HG03432 (cell line): ENCODE results near the gene TDRD10.

Experiments
- ATAC-seq: cut with Tn5 transposase; IDR thresholded peaks from one replicate; pipeline ENCODE4 v1.9.1; 2021; ENCODE audit warnings: mild to moderate bottlenecking, moderate library complexity; ENCODE audit not compliant: unreplicated experiment

The TDRD10 gene

DNA sequence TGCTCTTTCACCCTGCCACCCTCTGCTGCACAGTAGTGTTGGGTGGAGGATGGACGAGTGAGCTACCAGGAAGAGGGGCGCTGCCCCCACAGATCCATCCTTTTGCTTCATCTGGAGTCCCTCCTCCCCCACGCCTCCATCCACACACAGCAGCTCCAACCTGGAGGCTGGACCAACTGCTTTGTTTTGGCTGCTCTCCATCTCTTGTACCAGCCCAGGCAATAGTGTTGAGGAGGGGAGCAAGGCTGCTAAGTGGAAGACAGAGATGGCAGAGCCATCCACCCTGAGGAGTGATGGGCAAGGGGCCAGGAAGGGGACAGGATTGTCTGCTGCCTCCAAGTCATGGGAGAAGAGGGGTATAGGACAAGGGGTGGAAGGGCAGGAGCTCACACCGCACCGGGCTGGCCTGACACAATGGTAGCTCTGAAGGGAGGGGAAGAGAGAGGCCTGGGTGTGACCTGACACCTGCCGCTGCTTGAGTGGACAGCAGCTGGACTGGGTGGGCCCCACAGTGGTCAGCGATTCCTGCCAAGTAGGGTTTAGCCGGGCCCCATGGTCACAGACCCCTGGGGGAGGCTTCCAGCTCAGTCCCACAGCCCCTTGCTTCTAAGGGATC is 74.0 kb downstream of the TDRD10 start:
- ATAC-seq: no peak

DNA sequence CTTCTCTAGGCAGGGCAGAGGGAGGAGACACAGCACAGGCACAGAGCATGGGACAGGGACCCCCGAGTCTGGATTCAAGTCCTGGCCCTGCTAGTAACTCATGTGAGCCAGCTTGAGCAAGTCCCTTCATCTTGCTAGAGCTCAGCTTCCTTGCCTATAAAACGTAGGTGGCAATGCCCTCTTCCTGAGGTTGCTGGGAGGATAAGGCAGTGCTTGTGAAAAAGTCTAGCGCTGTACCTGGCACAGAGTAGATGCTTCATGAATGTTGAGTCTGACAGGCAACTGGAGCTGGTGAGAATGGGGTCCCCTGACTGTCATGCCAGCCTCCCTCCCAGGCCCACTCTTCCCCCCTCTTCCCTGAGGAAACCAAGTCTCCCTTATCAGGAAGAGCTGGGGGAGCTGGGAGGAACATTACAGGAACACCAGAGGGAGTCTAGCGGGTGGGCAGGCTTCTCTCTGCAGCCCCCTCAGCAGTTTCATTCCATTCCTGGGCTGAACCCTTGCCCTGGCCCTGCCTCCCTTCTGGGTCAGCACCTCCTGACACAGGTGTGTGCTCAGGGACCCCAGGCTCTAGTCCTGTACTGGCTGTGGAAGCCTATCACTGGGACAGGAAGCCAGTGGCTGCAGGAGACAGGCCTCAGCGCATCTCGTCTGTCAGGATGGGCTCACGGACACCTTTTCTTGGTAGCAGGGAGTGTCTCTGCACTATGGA is 75.5 kb downstream of the TDRD10 start:
- no peak for ATAC-seq

DNA sequence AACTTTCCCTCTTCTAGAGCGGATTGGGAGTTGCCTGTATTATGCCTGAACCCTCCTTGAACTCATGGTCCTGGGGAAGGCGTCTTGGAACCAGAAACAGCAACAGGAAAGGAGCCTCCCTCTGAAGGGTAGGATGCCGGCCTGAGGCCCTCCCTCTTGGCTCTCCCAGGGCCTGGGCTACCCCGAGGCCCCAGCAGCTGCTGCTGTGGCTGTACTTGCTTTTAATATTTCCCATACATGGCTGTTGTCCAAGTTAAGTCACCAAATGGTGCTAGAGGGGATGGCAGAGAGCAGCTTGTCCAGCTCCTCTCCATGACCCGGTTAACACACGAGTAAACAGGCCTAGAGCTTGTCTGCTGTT is 76.0 kb downstream of the TDRD10 start:
- no peak for ATAC-seq

DNA sequence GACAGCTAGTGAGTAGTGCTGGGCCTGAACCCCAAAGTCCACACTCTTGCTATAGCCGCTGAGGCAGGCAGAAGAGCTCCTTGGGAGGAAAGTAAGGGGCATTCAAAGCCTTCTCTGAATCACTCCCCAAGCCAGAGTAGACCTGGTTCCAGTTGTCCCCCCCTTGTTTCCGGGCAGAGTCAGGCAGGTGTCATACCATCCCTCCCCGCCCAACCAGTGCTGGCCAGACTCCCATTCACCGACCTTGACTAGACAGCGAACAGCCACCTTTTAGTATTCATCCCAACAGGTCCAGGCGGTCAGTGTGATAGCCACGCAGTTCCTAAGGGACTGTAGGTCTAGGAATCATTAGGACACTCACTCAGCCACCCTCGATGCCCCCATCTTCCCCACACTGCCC is 77.4 kb downstream of the TDRD10 start:
- no peak for ATAC-seq

DNA sequence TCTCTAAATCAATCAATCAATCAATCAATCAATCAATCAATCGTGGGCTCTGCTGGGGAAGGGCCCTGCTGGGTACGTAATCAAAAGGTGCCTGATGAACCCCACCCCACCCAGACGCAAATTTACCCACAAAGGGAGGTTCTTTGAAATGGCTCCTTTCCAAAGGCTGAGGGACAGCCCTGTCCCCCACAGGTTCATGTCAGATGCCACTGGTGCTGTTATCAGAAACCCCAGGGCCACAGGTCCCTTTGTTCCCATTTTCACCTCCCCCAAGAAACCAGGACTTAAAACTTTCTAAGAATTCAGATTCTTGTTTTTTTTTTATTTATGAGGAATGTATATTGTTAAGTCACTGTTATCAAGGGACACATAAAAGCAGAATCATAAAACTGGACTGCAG is 79.7 kb downstream of the TDRD10 start:
- ATAC-seq: no peak

DNA sequence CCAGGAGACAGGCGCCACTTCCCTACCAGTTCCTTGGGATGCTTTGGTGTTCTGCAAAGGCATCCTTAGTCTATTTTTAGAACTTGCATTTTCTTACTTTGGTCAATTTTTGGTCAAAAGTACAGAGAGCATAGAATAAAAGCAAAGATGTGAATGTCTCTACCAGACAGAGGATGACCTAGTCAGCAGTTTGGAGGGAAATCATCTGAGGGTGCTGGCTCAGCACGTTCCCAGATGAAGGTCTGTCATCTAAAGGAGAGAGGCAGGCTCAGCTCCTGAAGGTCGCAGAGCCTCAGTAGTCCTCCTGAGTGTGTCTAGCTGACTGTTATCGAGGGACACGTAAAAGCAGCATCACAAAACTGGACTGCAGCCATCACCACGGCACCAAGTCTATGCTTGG is 80.9 kb downstream of the TDRD10 start:
- no peak for ATAC-seq

DNA sequence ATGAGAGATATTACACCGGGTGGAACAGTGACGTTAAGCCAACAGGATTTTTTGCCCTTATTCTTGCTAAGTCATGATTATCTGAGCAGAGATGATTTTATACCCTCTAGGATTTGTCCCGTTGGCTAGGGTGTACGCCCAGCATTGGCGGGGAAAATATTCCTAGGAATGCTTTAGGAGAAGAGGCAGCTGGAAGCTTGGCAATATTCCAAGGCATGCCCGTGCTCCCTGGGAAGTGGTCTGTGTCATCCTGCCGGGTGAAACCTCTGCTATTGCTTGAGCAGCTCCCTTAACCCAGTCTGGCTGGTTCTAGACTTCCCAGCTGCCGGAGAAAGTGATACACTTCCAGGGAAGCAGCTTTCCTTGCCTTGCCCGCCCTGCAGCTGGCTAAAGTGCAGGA is 81.8 kb downstream of the TDRD10 start:
- ATAC-seq: no peak

DNA sequence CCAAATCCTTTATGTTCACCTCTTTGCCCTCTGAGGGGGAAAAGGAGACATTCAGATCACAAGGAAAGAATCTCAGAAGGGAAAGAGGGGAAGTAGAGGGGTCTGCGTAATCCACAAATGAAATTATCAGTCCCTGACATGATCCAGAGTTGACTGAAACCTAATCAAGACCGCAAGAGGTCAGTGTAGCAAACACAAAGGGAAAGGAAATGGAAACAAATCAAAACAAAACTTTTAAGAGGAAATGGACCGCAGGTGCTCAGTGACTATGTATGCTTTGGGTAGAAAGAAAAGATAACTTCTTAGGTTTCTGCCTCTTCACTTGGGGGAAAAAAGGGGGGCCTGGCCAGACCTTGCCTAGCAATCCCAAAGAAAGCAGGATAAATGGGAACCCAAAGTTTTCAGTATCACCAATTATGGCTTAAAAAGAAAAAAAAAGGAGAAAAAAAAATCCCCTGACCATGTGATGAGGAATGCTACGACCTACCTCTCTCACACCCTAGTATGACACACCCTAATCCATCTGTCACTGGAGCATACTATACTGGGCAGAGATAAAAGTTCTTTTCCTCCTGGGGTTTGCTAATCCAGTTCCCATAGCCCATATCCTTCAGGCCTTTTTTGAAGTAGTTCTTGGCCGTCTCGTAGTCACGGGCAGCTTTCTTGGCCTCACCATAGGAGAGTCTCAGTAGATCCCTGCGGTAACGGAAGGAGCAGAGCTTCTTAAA is 82.4 kb downstream of the TDRD10 start:
- ATAC-seq: no peak

DNA sequence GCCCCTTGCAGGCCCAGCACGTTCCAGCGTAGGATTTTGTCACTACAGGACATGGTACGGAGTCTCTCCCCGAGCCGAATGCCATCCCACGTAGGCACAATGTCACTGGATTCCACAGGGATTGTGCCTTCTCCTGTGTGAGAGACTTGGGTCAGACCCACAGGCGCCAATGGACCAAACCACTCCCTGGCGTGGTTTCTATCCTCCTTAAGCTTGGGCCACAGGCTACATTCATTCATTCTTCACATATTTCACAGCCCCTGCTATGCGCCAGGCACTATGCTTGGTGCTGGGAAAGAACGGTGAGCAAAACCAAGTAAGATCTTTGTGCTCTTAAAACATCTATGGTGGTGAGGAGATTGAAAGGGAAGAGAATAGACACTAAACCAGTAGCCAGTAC is 84.2 kb downstream of the TDRD10 start:
- no peak for ATAC-seq

DNA sequence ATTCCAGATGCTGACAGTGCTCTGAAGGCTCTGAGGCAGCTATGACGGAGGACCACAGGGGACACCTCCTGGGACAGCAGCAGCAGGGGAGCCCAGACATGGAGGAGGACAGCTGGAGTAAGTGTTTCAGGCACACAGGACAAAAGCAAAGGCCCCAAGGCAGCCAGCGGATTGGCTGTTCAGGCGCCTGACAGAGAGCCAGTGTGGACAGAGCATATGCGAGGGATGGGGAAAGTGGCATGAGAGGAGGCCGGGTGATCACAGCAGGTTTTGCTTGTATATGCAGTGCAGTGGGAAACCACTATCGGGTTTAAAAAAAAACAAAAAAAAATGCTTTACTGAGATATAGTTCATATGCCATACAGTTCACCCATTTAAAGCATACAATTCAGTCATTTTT is 84.6 kb downstream of the TDRD10 start:
- no peak for ATAC-seq

DNA sequence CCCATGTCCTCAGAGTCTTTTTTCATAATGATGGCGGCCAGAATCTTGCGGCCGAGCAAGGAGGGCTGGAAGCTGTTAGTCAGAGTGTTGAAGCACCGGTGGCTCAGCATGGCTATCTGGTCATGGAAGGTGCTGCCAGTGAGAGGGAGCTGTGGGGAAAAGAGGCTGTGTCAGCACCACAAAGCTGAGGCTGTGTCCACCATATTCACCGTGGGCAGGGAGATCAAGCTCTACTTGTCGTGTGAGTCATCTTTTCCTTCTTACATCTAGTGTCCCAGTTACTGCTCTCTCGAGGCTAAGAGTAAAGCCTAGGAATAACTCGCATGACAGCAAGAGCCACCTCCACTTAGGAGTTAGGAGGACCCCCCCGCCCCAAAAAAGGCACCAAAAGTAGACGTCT is 87.8 kb downstream of the TDRD10 start:
- no peak for ATAC-seq

DNA sequence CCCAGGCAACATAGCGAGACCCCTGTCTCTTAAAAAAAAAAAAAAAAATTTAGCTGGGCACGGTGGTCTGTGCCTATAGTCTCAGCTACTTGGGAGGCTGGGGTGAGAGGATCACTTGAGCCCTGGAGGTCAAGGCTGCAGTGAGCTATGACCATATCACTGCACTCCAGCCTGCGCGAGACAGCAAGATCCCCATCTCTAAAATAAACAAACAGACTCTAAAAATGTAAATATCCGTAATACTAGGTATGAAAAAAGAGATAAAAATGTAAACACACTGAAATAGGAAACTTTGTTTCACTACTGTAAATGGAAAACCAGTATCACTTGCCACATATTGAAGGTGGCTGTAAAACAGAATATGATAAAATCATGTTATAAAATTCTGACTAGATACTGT is 88.7 kb downstream of the TDRD10 start:
- no peak for ATAC-seq

DNA sequence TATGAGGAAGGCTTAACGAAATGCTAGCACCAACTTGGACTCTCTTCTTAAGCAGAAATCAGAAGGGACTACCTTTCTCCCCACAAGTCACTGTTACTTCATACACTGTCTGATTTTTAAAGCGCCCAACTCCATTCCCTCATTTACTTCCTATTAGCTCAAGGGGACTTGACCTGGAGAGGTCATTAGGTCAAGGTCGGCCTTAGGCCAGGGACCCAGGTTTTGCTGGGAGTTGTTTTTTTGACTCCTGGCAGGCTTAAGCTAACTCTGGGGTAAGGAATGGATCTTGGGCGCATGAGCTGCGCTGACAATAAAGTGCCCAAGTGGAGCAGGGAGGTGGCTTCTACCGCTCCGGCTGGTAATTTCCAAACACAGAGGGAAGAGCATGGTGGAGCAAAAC is 89.2 kb downstream of the TDRD10 start:
- ATAC-seq: no peak

DNA sequence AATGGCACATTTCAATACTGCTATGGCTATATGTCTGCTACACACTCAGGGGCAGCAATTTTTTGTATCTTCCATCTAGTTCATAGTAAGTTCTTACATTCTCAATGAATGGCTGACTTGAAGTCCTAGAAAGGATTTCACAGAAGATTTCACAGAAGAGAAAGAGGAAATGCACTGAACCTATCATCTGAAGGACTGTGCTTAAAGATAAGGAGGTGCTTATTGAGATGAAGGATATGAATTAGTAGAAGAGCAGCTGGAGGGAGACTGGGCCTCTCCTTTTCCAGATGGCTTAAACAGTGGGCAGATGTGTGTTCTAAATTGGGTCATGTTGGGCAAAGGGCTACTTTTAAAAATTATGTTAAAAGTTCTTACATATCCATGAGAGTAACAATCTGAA is 91.4 kb downstream of the TDRD10 start:
- no peak for ATAC-seq

DNA sequence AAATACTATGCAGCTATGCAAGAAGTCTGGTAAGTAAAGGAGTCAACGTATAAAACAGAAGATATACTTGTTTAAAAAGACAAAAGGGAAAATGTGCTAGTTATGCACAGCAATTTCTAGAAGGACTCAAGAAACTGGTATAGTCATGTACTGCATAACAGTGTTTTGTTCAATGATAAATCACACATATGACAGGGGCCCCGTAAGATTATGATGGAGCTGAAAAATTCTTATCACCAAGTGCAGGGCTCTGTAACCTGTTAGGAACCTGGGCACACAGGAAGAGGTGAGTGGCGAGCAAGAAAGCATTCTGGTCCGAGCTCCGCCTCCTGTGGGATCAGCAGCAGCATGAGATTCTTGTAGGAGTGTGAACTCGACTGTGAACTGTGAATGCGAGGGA is 92.8 kb downstream of the TDRD10 start:
- ATAC-seq: no peak

DNA sequence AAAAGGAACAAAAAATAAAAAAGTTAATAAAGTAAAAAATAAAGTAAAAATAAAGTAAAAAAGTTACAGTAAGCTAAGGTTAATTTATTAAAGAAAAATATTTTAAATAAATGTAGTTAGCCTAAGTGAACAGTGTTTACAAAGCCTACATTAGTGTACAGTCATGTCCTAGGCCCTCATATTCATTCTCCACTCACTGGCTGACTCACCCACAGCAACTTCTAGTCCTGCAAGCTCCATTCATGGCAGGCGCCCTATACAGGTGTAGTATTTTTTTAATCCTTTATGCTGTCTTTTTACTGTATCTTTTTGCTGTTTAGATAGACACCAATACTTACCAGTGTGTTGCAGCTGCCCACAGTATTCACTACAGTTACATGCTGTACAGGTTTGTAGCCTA is 93.6 kb downstream of the TDRD10 start:
- no peak for ATAC-seq
